ENCODE results near the gene PTPRJ.

PTPRJ gene

GRCh38 chr11:48043991-48044512 lies 63.7 kb downstream of the PTPRJ start:
- no peak for DNase-seq (ENCODE audit: extremely low read depth, insufficient read length)
- no peaks in the 10 kb centered on the region for H3K36me3 ChIP-seq (ENCODE audit: control insufficient read depth, insufficient read depth, low read length)
- TF ChIP-seq CTCF (IDR thresholded peaks at IDR 0.05; ENCODE audit: insufficient read depth, low read length, poor library complexity, severe bottlenecking), result no peak
- no peak overlapping the region for H3K4me3 ChIP-seq (replicated peaks; ENCODE audit: low read depth, low read length)
- no peaks in the 10 kb centered on the region for H3K27me3 ChIP-seq (replicated peaks; ENCODE audit: control insufficient read depth, insufficient read depth, low read length)

GRCh38 chr11:48044577-48044976 lies 64.2 kb downstream of the PTPRJ start:
- Histone ChIP-seq H3K27me3 (replicated peaks; ENCODE audit: control insufficient read depth, insufficient read depth, low read length) (no peaks in the 10 kb centered on the region), H3K4me3 (replicated peaks; ENCODE audit: low read depth, low read length) (no peak overlapping the region), H3K36me3 (ENCODE audit: control insufficient read depth, insufficient read depth, low read length) (no peaks in the 10 kb centered on the region)
- TF ChIP-seq CTCF (IDR thresholded peaks at IDR 0.05; ENCODE audit: insufficient read depth, low read length, poor library complexity, severe bottlenecking), result no peak
- no peak for DNase-seq (ENCODE audit: extremely low read depth, insufficient read length)

GRCh38 chr11:48045536-48045935 lies 65.2 kb downstream of the PTPRJ start:
- Histone ChIP-seq H3K36me3 (ENCODE audit: control insufficient read depth, insufficient read depth, low read length) (no peaks in the 10 kb centered on the region), H3K27me3 (replicated peaks; ENCODE audit: control insufficient read depth, insufficient read depth, low read length) (no peaks in the 10 kb centered on the region)
- no peak for TF ChIP-seq CTCF (IDR thresholded peaks at IDR 0.05; ENCODE audit: insufficient read depth, low read length, poor library complexity, severe bottlenecking)

GRCh38 chr11:48047616-48048015 lies 67.3 kb downstream of the PTPRJ start:
- no peak overlapping the region for H3K4me3 ChIP-seq (replicated peaks; ENCODE audit: low read depth, low read length)
- no peak for TF ChIP-seq CTCF (IDR thresholded peaks at IDR 0.05; ENCODE audit: insufficient read depth, low read length, poor library complexity, severe bottlenecking)
- DNase-seq (ENCODE audit: extremely low read depth, insufficient read length), result peak; percentile 50

More at GRCh38 chr11:48045536-48045935, 65.2 kb downstream of the PTPRJ start:
- no peak overlapping the region for H3K4me3 ChIP-seq (replicated peaks; ENCODE audit: low read depth, low read length)
- DNase-seq (ENCODE audit: extremely low read depth, insufficient read length), result no peak

GRCh38 chr11:48049036-48049435 lies 68.7 kb downstream of the PTPRJ start:
- DNase-seq (ENCODE audit: extremely low read depth, insufficient read length), result no peak
- no peaks in the 10 kb centered on the region for H3K36me3 ChIP-seq (ENCODE audit: control insufficient read depth, insufficient read depth, low read length)
- no peaks in the 10 kb centered on the region for H3K27me3 ChIP-seq (replicated peaks; ENCODE audit: control insufficient read depth, insufficient read depth, low read length)
- H3K4me3 ChIP-seq (replicated peaks; ENCODE audit: low read depth, low read length), result no peak overlapping the region
- no peak for TF ChIP-seq CTCF (IDR thresholded peaks at IDR 0.05; ENCODE audit: insufficient read depth, low read length, poor library complexity, severe bottlenecking)

More at GRCh38 chr11:48047616-48048015, 67.3 kb downstream of the PTPRJ start:
- Histone ChIP-seq H3K27me3 (replicated peaks; ENCODE audit: control insufficient read depth, insufficient read depth, low read length) (no peaks in the 10 kb centered on the region), H3K36me3 (ENCODE audit: control insufficient read depth, insufficient read depth, low read length) (no peaks in the 10 kb centered on the region)

- TF ChIP-seq CTCF (IDR thresholded peaks at IDR 0.05; ENCODE audit: insufficient read depth, low read length, poor library complexity, severe bottlenecking), result no peak
- H3K27me3 ChIP-seq (replicated peaks; ENCODE audit: control insufficient read depth, insufficient read depth, low read length), result no peaks in the 10 kb centered on the region
- no peak overlapping the region for H3K4me3 ChIP-seq (replicated peaks; ENCODE audit: low read depth, low read length)
- no peaks in the 10 kb centered on the region for H3K36me3 ChIP-seq (ENCODE audit: control insufficient read depth, insufficient read depth, low read length)
- DNase-seq (ENCODE audit: extremely low read depth, insufficient read length), result no peak
These were observed 69.9 kb downstream of the PTPRJ start for GRCh38 chr11:48050304-48050703.

Measured in GM06990 (cell line).